ENCODE data around the gene SLC35B1. TPM values are rescaled to one million over a fixed set of nuclear protein-coding genes. Genes with fewer than 3 reads are reported as not detected.

SLC35B1 gene
- total and polyA plus RNA-seq, 8 donors = 26.3 to 59.8 (median 37.3) TPM

GRCh38 chr17:49691677-49692191 is 16.0 kb downstream of the SLC35B1 start:
- intact Hi-C loops (cut with DNase I; ENCODE audit: low total_unique reads) = loop anchor here (5.0 kb wide), 1 partner anchor 119 kb away; no protein-coding TSS in a partner anchor
- 53 to 60% (median 56%) methylated on average over 8 of the region's 8 CpGs for WGBS, 5 donors
- no peaks in the 10 kb centered on the region for H3K27me3 ChIP-seq
- H3K4me1 ChIP-seq = peaks cover 5 to 45% (median 22%) of the 10 kb centered on the region in 4 donors
- H3K36me3 ChIP-seq = no peaks in the 10 kb centered on the region
- no peak overlapping the region for H3K4me3 ChIP-seq
- DNase-seq = no peak
- H3K9me3 ChIP-seq = no peaks in the 10 kb centered on the region
- no peak for TF ChIP-seq CTCF (IDR thresholded peaks at IDR 0.05)
- TF ChIP-seq EP300 (IDR thresholded peaks at IDR 0.05) = no peak
- TF ChIP-seq POLR2A (IDR thresholded peaks at IDR 0.05) = no peak
- TF ChIP-seq POLR2AphosphoS5 (IDR thresholded peaks at IDR 0.05) = no peak
- peak overlapping the region in 4 of 5 donors; percentile 58 to 89 (median 72) for H3K27ac ChIP-seq

GRCh38 chr17:49691086-49691676 is 16.6 kb downstream of the SLC35B1 start:
- Histone ChIP-seq H3K4me3 (no peak overlapping the region), H3K4me1 (peaks cover 5 to 43% (median 22%) of the 10 kb centered on the region in 4 donors), H3K27ac (peak overlapping the region in 4 of 5 donors; percentile 58 to 89 (median 72)), H3K36me3 (no peaks in the 10 kb centered on the region), H3K9me3 (no peaks in the 10 kb centered on the region), H3K27me3 (no peaks in the 10 kb centered on the region)
- intact Hi-C loops (cut with DNase I; ENCODE audit: low total_unique reads) = loop anchor here (5.0 kb wide), 1 partner anchor 119 kb away; no protein-coding TSS in a partner anchor
- peak in 1 of 2 donors; percentile 40 for DNase-seq
- no peak for TF ChIP-seq POLR2A (IDR thresholded peaks at IDR 0.05)
- TF ChIP-seq EP300 (IDR thresholded peaks at IDR 0.05) = peak; percentile 43
- peak; percentile 42 to 91 (median 80) for TF ChIP-seq POLR2AphosphoS5 (IDR thresholded peaks at IDR 0.05)
- no peak for TF ChIP-seq CTCF (IDR thresholded peaks at IDR 0.05)
- WGBS, 5 donors = 67 to 84% (median 75%) methylated on average over 9 of the region's 9 CpGs

GRCh38 chr17:49690256-49690655 is 17.5 kb downstream of the SLC35B1 start:
- Histone ChIP-seq H3K4me1 (peaks cover 4 to 33% (median 20%) of the 10 kb centered on the region in 4 donors), H3K9me3 (no peaks in the 10 kb centered on the region), H3K36me3 (no peaks in the 10 kb centered on the region), H3K27ac (peak overlapping the region in 3 of 5 donors; percentile 58 to 89 (median 79)), H3K4me3 (no peak overlapping the region), H3K27me3 (no peaks in the 10 kb centered on the region)
- WGBS, 5 donors = 45 to 78% (median 65%) methylated on average over 2 of the region's 2 CpGs
- intact Hi-C loops (cut with DNase I; ENCODE audit: low total_unique reads) = loop anchor here (5.0 kb wide), 1 partner anchor 118 kb away; no protein-coding TSS in a partner anchor
- no peak for DNase-seq
- TF ChIP-seq EP300 (IDR thresholded peaks at IDR 0.05) = no peak
- no peak for TF ChIP-seq POLR2A (IDR thresholded peaks at IDR 0.05)
- no peak for TF ChIP-seq CTCF (IDR thresholded peaks at IDR 0.05)
- no peak for TF ChIP-seq POLR2AphosphoS5 (IDR thresholded peaks at IDR 0.05)

GRCh38 chr17:49688848-49689247 is 18.9 kb downstream of the SLC35B1 start:
- Histone ChIP-seq H3K4me1 (peaks cover 0 to 24% (median 14%) of the 10 kb centered on the region in 4 donors), H3K36me3 (no peaks in the 10 kb centered on the region), H3K4me3 (no peak overlapping the region), H3K27ac (peak overlapping the region in 4 of 5 donors; percentile 70 to 89 (median 72)), H3K9me3 (no peaks in the 10 kb centered on the region), H3K27me3 (no peaks in the 10 kb centered on the region)
- intact Hi-C loops (cut with DNase I; ENCODE audit: low total_unique reads) = no loop called here
- TF ChIP-seq POLR2A (IDR thresholded peaks at IDR 0.05) (no peak), POLR2AphosphoS5 (IDR thresholded peaks at IDR 0.05) (no peak), EP300 (IDR thresholded peaks at IDR 0.05) (no peak), CTCF (IDR thresholded peaks at IDR 0.05) (no peak)
- WGBS, 5 donors = 85 to 91% (median 87%) methylated on average over 4 of the region's 4 CpGs
- DNase-seq = no peak

Data from stomach (tissue), 9 donors.